ENCODE data around the gene UCN. TPM values are rescaled to one million over a fixed set of nuclear protein-coding genes. Genes with fewer than 3 reads are reported as not detected.

The UCN gene
- total RNA-seq, result 1 to 10 TPM; 3.4 to 3.6 TPM

GRCh38 chr2:27308359-27308881 lies at the start of gene UCN:
UCN (minus strand) TSS chr2:27308445; CDS start chr2:27307895, 550 bp downstream.

GRCh38 chr2:27356382-27357181 lies 48.3 kb upstream of the UCN start, which contains the start of gene GTF3C2:
GTF3C2 (minus strand) TSS chr2:27356764; CDS start chr2:27343554, 13,210 bp downstream.

GRCh38 chr2:27322766-27323595 lies 14.7 kb upstream of the UCN start, which contains the start of gene MPV17:
MPV17 (minus strand) TSS chr2:27323097; CDS start chr2:27322517, 580 bp downstream.

GRCh38 chr2:27281855-27282559 lies 26.2 kb downstream of the UCN start, which contains the start of gene TRIM54:
TRIM54 (plus strand) TSS chr2:27282429; CDS start chr2:27282732, 303 bp downstream.

GRCh38 chr2:27275211-27276150 lies 32.8 kb downstream of the UCN start, which contains the start of gene DNAJC5G:
DNAJC5G (plus strand) TSS chr2:27275433; CDS start chr2:27276729, 1,296 bp downstream.

GRCh38 chr2:27262379-27263286 lies 45.6 kb downstream of the UCN start, which contains the start of gene SLC30A3:
SLC30A3 (minus strand) TSS chr2:27263047; CDS start chr2:27262906, 141 bp downstream.

Other genes starting within 250 kb of the UCN start
- gene OST4, start 236.8 kb downstream of the UCN start, total RNA-seq, result 100 to 1,000 TPM; 369 to 380 TPM
- 1 to 10 TPM; 1.0 to 1.1 TPM for gene EMILIN1, start 229.8 kb downstream of the UCN start, total RNA-seq
- 10 to 100 TPM; 10.1 to 11.1 TPM for gene KHK, start 221.7 kb downstream of the UCN start, total RNA-seq
- 1 to 10 TPM; 1.4 to 1.5 TPM for gene CGREF1, start 189.3 kb downstream of the UCN start, total RNA-seq
- gene ABHD1, start 184.6 kb downstream of the UCN start, total RNA-seq, result under 1 TPM in 1 of 2 experiments, not detected in 1; 0.51 TPM
- 10 to 100 TPM; 58.4 to 62.1 TPM for gene PREB, start 173.8 kb downstream of the UCN start, total RNA-seq
- gene PRR30, start 169.0 kb downstream of the UCN start, total RNA-seq, result not detected
- not detected for gene TCF23, start 159.4 kb downstream of the UCN start, total RNA-seq
- gene ATRAID, start 96.4 kb downstream of the UCN start, total RNA-seq, result 10 to 100 TPM; 69.8 to 70.7 TPM
- gene SLC5A6, start 96.2 kb downstream of the UCN start, total RNA-seq, result 10 to 100 TPM; 19.7 to 21.1 TPM
- gene CAD, start 91.1 kb downstream of the UCN start, total RNA-seq, result 10 to 100 TPM; 45.1 to 47.0 TPM
- gene SLC30A3, start 45.4 kb downstream of the UCN start, total RNA-seq, result under 1 TPM; 0.08 to 0.12 TPM
- not detected for gene DNAJC5G, start 33.0 kb downstream of the UCN start, total RNA-seq
- gene TRIM54, start 26.0 kb downstream of the UCN start, total RNA-seq, result under 1 TPM in 1 of 2 experiments, not detected in 1; 0.12 TPM
- 10 to 100 TPM; 75.5 to 87.4 TPM for gene MPV17, start 14.7 kb upstream of the UCN start, total RNA-seq
- 10 to 100 TPM; 53.6 to 56.8 TPM for gene GTF3C2, start 48.3 kb upstream of the UCN start, total RNA-seq
- 10 to 100 TPM; 36.7 to 38.0 TPM for gene EIF2B4, start 61.9 kb upstream of the UCN start, total RNA-seq
- 100 to 1,000 TPM; 109 to 112 TPM for gene SNX17, start 62.2 kb upstream of the UCN start, total RNA-seq
- gene ZNF513, start 72.3 kb upstream of the UCN start, total RNA-seq, result 10 to 100 TPM; 17.3 to 20.1 TPM
- gene PPM1G, start 101.1 kb upstream of the UCN start, total RNA-seq, result 10 to 100 TPM; 98.2 to 98.3 TPM
- 10 to 100 TPM; 74.0 to 74.8 TPM for gene NRBP1, start 120.2 kb upstream of the UCN start, total RNA-seq
- gene KRTCAP3, start 133.9 kb upstream of the UCN start, total RNA-seq, result 1 to 10 TPM; 7.1 to 7.4 TPM
- gene IFT172, start 181.3 kb upstream of the UCN start, total RNA-seq, result 10 to 100 TPM; 10.4 to 11.1 TPM
- gene FNDC4, start 186.8 kb upstream of the UCN start, total RNA-seq, result under 1 TPM in 1 of 2 experiments, not detected in 1; 0.22 TPM
- not detected for gene GCKR, start 188.4 kb upstream of the UCN start, total RNA-seq

All from activated naive CD4-positive, alpha-beta T cell treated with anti-CD3 and anti-CD28 coated beads, Interleukin-2, amount 10 ng/mL, durations not matched to agents 5 hours and 36 hours (primary cell).